Inferior parietal cortex (tissue), 1 donor: ENCODE results near the gene OR8B12.

Experiments used
- DNase-seq: peaks from one replicate; pipeline ENCODE4 v3.0.0-alpha.2; 2016; ENCODE audit errors: extremely low spot score

Gene OR8B12

GRCh38 chr11:124543554-124543953 is at the start of gene OR8B12:
Gene OR8B12, minus strand, starts transcription at chr11:124543654. Its CDS starts 0 bp downstream, at chr11:124543654.
- DNase-seq = no peak

GRCh38 chr11:124592627-124593026 is 49.2 kb upstream of the OR8B12 start:
- no peak for DNase-seq

GRCh38 chr11:124591430-124591829 is 48.0 kb upstream of the OR8B12 start:
- no peak for DNase-seq

- peak; percentile 81 for DNase-seq
These were observed 42.9 kb upstream of the OR8B12 start for GRCh38 chr11:124586238-124586860.

GRCh38 chr11:124584681-124585372 is 41.4 kb upstream of the OR8B12 start:
- DNase-seq = no peak

GRCh38 chr11:124583781-124584180 is 40.3 kb upstream of the OR8B12 start:
- no peak for DNase-seq

GRCh38 chr11:124582565-124582964 is 39.1 kb upstream of the OR8B12 start:
- no peak for DNase-seq

- no peak for DNase-seq
These were observed 38.4 kb upstream of the OR8B12 start for GRCh38 chr11:124581817-124582216.

GRCh38 chr11:124578761-124579160 is 35.3 kb upstream of the OR8B12 start:
- DNase-seq = no peak

- DNase-seq = no peak
These were observed 34.4 kb upstream of the OR8B12 start for GRCh38 chr11:124577716-124578427.

GRCh38 chr11:124570160-124570559 is 26.7 kb upstream of the OR8B12 start:
- no peak for DNase-seq

- no peak for DNase-seq
These were observed 26.2 kb upstream of the OR8B12 start, which contains the start of gene OR8A1 for GRCh38 chr11:124569697-124570096. Gene OR8A1, plus strand, starts transcription at chr11:124569997. Its CDS starts 123 bp downstream, at chr11:124570120.

- no peak for DNase-seq
These were observed 13.4 kb upstream of the OR8B12 start for GRCh38 chr11:124556828-124557227.

- no peak for DNase-seq
These were observed 8.5 kb upstream of the OR8B12 start for GRCh38 chr11:124551987-124552386.

- DNase-seq = no peak
These were observed 7.7 kb upstream of the OR8B12 start for GRCh38 chr11:124551189-124551588.

- no peak for DNase-seq
These were observed 309 bp downstream of the OR8B12 start for GRCh38 chr11:124543145-124543544.

GRCh38 chr11:124541204-124541603 is 2.2 kb downstream of the OR8B12 start:
- DNase-seq = no peak

GRCh38 chr11:124538019-124538418 is 5.4 kb downstream of the OR8B12 start:
- no peak for DNase-seq

GRCh38 chr11:124536520-124536919 is 6.9 kb downstream of the OR8B12 start:
- DNase-seq = peak; percentile 24

- DNase-seq = no peak
These were observed 7.8 kb downstream of the OR8B12 start for GRCh38 chr11:124535552-124536232.

- no peak for DNase-seq
These were observed 9.4 kb downstream of the OR8B12 start for GRCh38 chr11:124534051-124534450.

GRCh38 chr11:124533626-124534025 is 9.8 kb downstream of the OR8B12 start:
- DNase-seq = no peak
